Cardiac fibroblast (primary cell): ENCODE data around the gene AKNA.

Source experiments
- DNase-seq, 2 donors: peaks; one replicate each; pipeline versions ENCODE4 v3.0.0 to v3.0.0-alpha.2; 2010; ENCODE audit warnings: low read depth in 2 of 2
- H3K4me3 ChIP-seq, 2 donors: replicated peaks in 1 of 2; 1 replicate in 1 of 2; 2 replicates in 1 of 2; pipeline ENCODE4 v1.5.1; 2011; ENCODE audit warnings: low read depth in 2 of 2, low read length in 2 of 2, mild to moderate bottlenecking in 2 of 2, moderate library complexity in 1 of 2
- TF ChIP-seq, protein P1 (sequence below): IDR thresholded peaks from one replicate; pipeline ENCODE4 v1.5.1; 2011; ENCODE audit warnings: low read depth, mild to moderate bottlenecking, low read length, inconsistent platforms

The AKNA gene

DNA sequence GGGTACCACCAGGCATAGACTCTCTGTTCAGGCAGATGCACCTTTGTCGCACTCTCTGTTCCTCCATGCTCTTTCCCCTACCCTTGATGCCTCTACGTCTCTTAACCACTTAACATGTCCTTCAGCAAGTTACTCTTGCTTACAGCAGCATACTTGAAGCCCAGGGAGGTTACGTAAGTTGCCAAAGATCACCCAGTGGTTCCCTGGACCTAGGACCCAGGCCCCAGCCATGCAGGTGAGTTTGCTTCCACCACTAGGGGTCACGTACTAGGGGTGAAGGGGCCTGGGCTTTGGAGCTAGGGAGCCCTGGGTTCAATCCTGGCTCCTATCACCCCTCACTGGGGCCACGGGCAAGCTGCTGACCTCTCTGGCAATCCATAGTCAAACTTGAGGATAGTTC is 8.9 kb downstream of the AKNA start:
- TF ChIP-seq, protein P1, sequence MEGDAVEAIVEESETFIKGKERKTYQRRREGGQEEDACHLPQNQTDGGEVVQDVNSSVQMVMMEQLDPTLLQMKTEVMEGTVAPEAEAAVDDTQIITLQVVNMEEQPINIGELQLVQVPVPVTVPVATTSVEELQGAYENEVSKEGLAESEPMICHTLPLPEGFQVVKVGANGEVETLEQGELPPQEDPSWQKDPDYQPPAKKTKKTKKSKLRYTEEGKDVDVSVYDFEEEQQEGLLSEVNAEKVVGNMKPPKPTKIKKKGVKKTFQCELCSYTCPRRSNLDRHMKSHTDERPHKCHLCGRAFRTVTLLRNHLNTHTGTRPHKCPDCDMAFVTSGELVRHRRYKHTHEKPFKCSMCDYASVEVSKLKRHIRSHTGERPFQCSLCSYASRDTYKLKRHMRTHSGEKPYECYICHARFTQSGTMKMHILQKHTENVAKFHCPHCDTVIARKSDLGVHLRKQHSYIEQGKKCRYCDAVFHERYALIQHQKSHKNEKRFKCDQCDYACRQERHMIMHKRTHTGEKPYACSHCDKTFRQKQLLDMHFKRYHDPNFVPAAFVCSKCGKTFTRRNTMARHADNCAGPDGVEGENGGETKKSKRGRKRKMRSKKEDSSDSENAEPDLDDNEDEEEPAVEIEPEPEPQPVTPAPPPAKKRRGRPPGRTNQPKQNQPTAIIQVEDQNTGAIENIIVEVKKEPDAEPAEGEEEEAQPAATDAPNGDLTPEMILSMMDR = no peak
- DNase-seq = no peak
- no peak overlapping the region for H3K4me3 ChIP-seq

DNA sequence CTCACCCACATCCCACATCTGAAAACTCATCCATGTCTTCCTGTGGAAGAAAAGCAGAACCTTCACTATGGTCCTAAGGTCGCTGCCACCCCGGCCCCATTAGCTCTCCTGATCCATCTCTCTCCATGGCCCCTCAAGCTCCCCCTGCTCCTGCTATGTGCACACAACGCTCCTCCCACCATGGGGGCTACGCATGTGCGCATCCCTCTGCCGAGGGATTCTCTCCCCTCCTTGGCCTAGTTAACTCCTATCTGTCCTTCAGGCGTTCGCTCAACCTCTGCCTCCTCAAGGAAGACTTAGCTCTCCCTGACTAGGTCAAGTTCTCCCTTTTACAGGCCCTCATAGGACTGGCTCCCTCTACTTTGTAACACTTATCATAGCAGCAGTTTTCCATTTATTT is 9.8 kb downstream of the AKNA start:
- no peak for DNase-seq
- TF ChIP-seq, protein P1 = no peak
- H3K4me3 ChIP-seq = no peak overlapping the region

DNA sequence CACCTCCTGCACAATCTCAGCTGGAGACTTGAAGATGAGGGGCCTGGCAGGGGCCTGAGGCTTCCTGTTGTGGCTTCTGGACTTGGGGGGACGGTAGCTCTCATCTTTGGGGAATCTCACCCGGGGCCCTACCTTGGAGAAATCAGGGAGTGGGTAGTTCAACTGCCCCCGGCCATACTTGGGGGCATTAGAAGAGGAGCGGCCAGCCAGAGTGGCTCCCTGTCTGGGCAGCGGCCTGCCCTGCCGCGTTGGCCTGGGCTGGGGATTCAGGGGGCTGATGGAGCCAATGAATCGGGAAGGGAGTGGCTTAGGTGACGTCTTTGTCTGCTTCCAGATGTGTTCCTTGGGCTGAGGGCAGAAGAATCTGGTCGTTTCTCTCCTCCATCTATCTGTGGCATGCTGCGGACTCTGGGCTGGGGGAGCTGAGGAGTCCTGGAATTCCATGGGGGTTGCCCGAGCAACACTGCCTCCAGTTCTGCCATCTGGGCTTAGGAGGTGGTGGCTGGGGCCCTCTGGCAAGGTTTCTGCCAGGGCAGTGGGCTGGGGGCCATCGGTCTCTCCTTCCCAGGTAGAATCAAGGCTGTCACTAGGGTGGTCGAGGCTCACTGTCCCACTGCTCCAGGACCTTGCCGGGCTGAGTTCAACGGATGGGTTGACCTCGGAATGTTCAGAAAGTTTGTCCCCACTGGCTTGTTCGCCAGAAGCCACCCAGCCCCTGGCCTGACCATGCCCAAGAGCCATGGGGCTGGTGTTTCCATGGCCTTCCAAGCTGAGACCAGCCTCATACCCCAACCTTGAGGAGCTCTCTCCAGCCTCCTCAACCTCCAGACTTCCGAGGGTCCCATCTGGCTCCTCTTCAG is 11.0 kb downstream of the AKNA start:
- DNase-seq = no peak
- H3K4me3 ChIP-seq = no peak overlapping the region
- TF ChIP-seq, protein P1 = no peak

DNA sequence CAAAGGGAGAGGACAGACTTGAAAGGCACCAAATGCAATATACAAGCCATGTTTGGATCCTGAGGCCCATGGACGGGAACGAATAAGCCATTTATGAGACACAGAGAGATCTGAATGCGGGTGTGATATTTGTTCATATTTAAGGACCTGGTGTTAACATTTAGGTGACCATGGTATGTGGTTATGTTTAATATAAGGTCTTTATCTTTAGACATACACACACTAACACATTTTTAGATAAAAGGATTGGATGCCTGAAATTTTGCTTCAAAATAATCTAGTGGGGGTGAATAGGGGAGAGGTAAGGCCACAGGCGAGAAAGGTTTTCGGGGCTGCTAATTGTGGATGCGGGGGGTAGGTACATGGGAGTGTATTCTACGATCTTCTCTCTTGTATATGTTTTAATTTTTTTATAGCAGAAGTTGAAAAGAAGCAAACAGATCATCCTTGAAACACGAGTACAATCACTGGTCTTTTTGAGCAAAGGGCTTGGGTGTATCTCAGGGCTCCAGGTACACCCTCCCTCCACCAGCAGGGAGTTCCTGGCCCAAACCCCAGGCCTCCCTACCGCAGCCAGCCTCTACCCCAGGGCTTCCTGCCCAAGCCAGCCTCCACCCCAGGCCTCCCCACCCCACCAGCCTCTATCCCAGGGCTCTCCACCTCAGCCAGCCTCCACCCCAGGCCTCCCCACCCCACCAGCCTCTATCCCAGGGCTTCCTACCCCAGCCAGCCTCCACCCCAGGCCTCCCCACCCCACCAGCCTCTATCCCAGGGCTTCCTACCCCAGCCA is 12.2 kb downstream of the AKNA start:
- TF ChIP-seq, protein P1 = no peak
- no peak for DNase-seq
- H3K4me3 ChIP-seq = no peak overlapping the region

DNA sequence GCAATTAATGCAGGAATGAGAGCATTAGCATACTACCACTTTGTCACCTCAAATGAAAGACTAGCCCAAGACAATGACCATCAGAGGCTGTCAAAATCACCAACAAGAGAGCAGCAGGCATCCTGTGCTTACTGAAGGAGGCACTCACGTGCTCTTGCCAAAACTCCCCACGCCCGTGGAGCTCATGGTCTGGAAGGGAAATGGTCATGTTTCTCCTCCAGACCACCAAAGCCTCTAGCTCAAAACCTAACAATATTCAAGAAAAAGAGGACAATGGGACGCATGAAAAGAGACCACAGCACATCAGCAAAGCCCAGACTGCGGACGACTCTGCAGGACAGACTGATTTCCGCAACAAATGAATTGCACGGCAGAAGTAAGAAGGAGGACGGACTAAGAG is 12.8 kb downstream of the AKNA start:
- no peak overlapping the region for H3K4me3 ChIP-seq
- no peak for DNase-seq
- TF ChIP-seq, protein P1 = no peak

DNA sequence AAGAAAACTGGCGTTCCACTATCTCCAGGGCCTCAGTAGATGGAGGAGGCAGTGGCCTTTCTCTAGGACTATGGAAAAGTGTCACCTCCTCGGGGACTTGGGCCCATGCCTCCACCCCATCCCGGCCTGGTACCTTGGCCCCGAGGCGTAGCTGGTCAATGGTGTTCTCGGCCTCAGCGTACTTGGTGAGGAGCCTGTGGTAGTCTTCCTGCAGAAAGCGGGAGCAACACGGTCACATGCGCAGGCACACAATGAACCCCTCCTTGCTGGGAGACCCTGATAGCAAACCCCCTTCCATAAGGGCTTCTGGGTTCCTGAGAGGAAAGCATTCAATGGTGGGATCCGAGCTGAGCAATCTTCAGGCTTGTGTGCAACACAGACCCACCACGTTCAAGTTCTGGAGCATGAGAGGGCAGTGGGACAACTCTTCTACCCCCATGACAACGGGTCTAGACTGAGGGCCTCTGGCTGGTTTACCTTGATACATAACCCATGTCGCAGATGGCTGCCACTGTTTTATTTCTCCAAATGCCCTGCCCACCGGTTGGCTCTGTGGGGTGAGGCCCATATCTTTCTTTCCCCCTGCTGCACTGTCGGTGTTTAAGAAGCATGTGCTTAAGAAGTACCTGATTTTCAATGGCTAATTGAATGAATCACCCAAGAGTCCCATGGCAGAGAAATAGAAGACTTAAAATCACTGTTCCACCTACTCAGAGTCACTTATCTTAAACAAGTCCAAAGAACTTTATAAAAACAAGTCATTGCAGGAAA is 13.6 kb downstream of the AKNA start:
- H3K4me3 ChIP-seq = no peak overlapping the region
- DNase-seq = no peak
- TF ChIP-seq, protein P1 = no peak
